HEK293T (cell line): Measurements from ENCODE around the gene CLEC16A.

Source experiments
- CTCF ChIA-PET: fragments of 350-600 bp; formaldehyde crosslinking; extraction: SDS; loops from one replicate; lab custom pipeline; 2021; ENCODE audit warnings: antibody characterized with exemption, inconsistent platforms; lab: Yijun Ruan, JAX
- POLR2A ChIA-PET: fragments of 350-600 bp; formaldehyde crosslinking; extraction: SDS; loops from one replicate; lab custom pipeline; 2020; ENCODE audit warnings: antibody characterized with exemption, inconsistent platforms; lab: Yijun Ruan, JAX
- DNase-seq: peaks from one replicate; pipeline ENCODE4 v3.0.0; 2012; ENCODE audit warnings: mixed read lengths; ENCODE audit errors: extremely low spot score
- ARNT ChIP-seq: fragments of 450-650 bp; IDR thresholded peaks from 2 replicates; pipeline ENCODE4 v1.6.1; 2017; ENCODE audit warnings: mild to moderate bottlenecking
- BHLHE40 ChIP-seq: fragments of 450-650 bp; IDR thresholded peaks from 2 replicates; pipeline ENCODE4 v1.6.1; 2016; ENCODE audit warnings: mild to moderate bottlenecking, moderate library complexity, borderline replicate concordance
- CTBP1 ChIP-seq: fragments of 450-650 bp; IDR thresholded peaks from 2 replicates; pipeline ENCODE4 v1.6.1; 2016; ENCODE audit warnings: borderline replicate concordance
- ELF4 ChIP-seq: fragments of 450-650 bp; IDR thresholded peaks from 2 replicates; pipeline ENCODE4 v1.6.1; 2017; ENCODE audit warnings: antibody characterized with exemption
- FOXA1 ChIP-seq: fragments of 450-650 bp; IDR thresholded peaks from 2 replicates; pipeline ENCODE4 v1.6.1; 2016; ENCODE audit warnings: mild to moderate bottlenecking
- FOXK2 ChIP-seq: fragments of 450-650 bp; IDR thresholded peaks from 2 replicates; pipeline ENCODE4 v1.6.1; 2016; ENCODE audit warnings: mild to moderate bottlenecking
- FOXM1 ChIP-seq: fragments of 450-650 bp; IDR thresholded peaks from 2 replicates; pipeline ENCODE4 v1.6.1; 2017; ENCODE audit warnings: mild to moderate bottlenecking, borderline replicate concordance
- HDGF ChIP-seq: fragments of 450-650 bp; IDR thresholded peaks from 2 replicates; pipeline ENCODE4 v1.6.1; 2017; ENCODE audit warnings: antibody characterized with exemption, borderline replicate concordance
- L3MBTL2 ChIP-seq: fragments of 450-650 bp; conservative IDR thresholded peaks from 2 replicates; pipeline ENCODE4 v1.6.1; 2016; ENCODE audit warnings: mild to moderate bottlenecking
- LEF1 ChIP-seq: fragments of 450-650 bp; IDR thresholded peaks from 2 replicates; pipeline ENCODE4 v1.6.1; 2017; ENCODE audit warnings: mild to moderate bottlenecking, borderline replicate concordance
- NFRKB ChIP-seq: fragments of 450-650 bp; IDR thresholded peaks from 2 replicates; pipeline ENCODE4 v1.6.1; 2016; ENCODE audit warnings: mild to moderate bottlenecking, moderate library complexity
- SP1 ChIP-seq: fragments of 450-650 bp; IDR thresholded peaks from 2 replicates; pipeline ENCODE4 v1.6.1; 2017
- SUZ12 ChIP-seq: fragments of 450-650 bp; IDR thresholded peaks from 2 replicates; pipeline ENCODE4 v1.6.1; 2016; ENCODE audit warnings: mild to moderate bottlenecking
- TARDBP ChIP-seq: fragments of 450-650 bp; IDR thresholded peaks from 2 replicates; pipeline ENCODE4 v1.6.1; 2016
- ZNF384 ChIP-seq: fragments of 450-650 bp; IDR thresholded peaks from 2 replicates; pipeline ENCODE4 v1.6.1; 2016
- TF ChIP-seq, protein P1 (sequence below): fragments of 450-650 bp; IDR thresholded peaks from 2 replicates; pipeline ENCODE4 v1.6.1; 2016

Gene CLEC16A

DNA sequence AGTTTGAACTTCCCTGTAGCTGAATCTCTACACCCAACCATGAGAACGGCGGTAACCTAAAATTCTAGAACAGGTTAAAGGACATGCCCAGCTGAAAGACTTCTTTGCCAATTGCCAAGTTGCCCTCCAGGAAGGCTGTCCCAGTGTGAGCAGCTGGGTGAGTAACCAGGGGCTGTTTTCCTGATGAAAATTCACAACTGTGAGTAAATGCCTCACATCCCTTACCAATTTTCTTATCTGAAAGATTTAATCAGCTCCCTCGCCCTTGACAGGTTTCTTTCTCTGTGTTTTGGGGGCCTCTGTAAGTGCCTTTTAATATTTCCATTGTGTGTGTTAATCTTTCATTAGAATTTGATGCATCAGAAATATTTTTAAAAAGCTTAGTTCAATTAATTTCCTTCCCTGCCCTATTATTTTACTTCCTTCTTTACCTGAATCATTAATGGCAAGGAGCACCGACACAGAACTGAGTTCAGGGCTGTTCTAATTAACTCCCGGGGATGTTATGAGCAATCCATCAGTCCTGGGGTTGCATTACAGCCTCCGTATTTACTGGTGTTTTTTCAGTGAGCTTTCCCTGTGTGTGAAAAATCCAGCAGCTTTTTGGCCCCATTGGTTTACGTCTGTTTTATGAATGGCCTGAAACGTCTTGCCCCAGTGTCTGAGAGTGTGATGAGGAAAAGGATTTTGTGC lies 152.9 kb downstream of the CLEC16A start:
- ChIA-PET CTCF (interaction anchor here (0.9 kb wide), 1 partner anchor 158 kb away, joined by 3 read pairs; the partner anchor contains the start of gene SOCS1), POLR2A (no interaction called here)
- DNase-seq, result no peak
- TF ChIP-seq HDGF (no peak), SUZ12 (no peak), ELF4 (no peak), TARDBP (no peak), NFRKB (no peak), FOXA1 (no peak), FOXK2 (no peak), SP1 (no peak), LEF1 (no peak)
- TF ChIP-seq, protein P1, sequence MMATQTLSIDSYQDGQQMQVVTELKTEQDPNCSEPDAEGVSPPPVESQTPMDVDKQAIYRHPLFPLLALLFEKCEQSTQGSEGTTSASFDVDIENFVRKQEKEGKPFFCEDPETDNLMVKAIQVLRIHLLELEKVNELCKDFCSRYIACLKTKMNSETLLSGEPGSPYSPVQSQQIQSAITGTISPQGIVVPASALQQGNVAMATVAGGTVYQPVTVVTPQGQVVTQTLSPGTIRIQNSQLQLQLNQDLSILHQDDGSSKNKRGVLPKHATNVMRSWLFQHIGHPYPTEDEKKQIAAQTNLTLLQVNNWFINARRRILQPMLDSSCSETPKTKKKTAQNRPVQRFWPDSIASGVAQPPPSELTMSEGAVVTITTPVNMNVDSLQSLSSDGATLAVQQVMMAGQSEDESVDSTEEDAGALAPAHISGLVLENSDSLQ, result no peak

DNA sequence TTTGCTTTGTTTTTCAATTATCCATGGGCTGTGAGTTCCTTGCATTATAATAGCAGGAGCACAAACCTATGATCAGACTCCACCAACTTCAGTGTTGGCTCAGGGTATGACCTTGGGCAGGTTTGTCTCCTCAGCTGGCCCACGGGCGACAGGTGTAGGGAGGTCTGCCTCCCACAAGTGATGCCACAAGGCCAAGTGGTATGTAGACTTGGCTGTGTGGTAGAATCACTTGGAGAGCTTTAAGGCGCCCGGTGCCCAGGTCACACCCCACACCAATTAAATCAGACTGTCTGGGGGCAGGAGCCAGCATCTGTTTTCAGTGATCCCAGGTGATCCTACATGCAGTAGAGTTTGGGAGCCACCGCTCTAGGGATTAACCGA lies 153.4 kb downstream of the CLEC16A start:
- no peak for DNase-seq
- CTCF ChIA-PET, result interaction anchor here (0.9 kb wide), 1 partner anchor 158 kb away, joined by 3 read pairs; the partner anchor contains the start of gene SOCS1
- POLR2A ChIA-PET, result no interaction called here
- TF ChIP-seq, protein P1, result no peak
- no peak for TF ChIP-seq HDGF
- TF ChIP-seq ARNT, result no peak
- TF ChIP-seq FOXA1, result no peak
- TF ChIP-seq FOXK2, result no peak
- TF ChIP-seq FOXM1, result no peak
- no peak for TF ChIP-seq ZNF384
- no peak for TF ChIP-seq SP1
- no peak for TF ChIP-seq BHLHE40
- TF ChIP-seq NFRKB, result no peak
- TF ChIP-seq LEF1, result no peak
- TF ChIP-seq L3MBTL2, result no peak
- TF ChIP-seq CTBP1, result no peak
- no peak for TF ChIP-seq TARDBP
- TF ChIP-seq ELF4, result no peak
- no peak for TF ChIP-seq SUZ12

DNA sequence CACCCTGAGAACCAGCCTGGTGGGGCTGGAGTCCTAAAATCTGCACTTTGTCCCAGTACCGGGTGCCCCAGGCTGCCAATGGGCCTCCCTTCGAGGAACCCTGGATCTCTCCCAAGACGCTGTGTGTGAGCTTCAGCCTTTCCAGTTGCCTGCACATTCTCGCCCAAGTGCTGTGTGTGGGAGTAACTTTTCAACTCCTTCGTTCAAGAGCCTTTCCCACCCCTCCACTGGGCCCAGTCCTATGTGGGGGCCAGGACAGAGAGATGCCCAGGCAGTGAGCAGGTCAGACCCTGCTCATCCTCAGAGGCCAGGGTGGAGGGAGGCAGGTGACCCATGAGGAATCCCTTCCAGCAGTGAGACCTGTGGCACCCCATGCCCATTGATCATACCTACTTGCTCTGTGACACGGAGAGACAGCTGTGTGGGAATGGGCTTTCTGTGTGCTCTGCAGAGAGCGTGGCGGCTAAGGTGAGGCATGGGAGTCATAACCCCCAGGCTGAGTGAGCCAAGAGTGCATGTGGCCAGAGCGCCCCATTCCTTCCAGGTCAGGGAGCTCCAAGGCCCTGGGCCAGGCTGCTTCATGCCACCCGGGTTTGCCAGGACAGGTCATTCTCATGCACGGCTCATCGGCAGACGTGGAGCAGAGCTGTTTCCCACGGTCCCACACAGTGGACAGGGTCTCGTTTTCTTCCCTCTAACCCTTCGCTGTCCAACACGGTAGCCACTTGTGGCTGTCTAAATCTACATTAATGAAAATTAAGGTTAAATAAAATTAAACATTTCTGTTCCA lies 154.4 kb downstream of the CLEC16A start:
- no peak for TF ChIP-seq FOXA1
- no peak for TF ChIP-seq BHLHE40
- no peak for TF ChIP-seq TARDBP
- no peak for TF ChIP-seq NFRKB
- TF ChIP-seq FOXK2, result no peak
- TF ChIP-seq L3MBTL2, result no peak
- CTCF ChIA-PET, result no interaction called here
- no peak for DNase-seq
- POLR2A ChIA-PET, result no interaction called here

DNA sequence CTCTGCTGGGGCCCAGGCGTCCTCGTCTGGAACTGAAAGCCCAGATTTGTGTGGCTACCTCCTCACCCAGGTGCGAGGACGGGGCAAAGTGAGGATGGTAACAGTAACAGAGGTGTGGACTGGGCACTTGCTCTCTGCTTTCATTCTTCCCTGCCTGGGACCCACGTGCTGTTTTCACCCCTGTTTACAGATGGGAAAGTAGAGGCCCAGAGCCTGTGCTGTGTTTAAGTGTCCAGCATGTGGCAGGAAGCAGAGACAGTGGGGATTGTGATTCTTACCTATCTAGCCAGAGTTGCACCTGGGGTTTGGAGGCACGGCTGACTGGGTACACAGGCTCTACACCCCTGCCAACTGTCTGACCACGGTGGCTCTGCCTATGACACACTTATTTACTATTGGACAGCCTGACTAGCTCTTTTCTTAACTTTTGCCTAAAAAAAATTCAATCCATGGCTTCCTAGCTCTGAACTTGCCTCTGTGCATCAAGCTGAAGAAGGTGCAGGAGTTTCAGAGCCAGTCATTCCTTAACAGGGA lies 155.4 kb downstream of the CLEC16A start:
- ChIA-PET CTCF (interaction anchor here (0.5 kb wide), 2 partner anchors 26 to 214 kb away, joined by 3 read pairs; no protein-coding TSS in a partner anchor), POLR2A (interaction anchor here (1.1 kb wide), 1 partner anchor 156 kb away, joined by 4 read pairs; the partner anchor contains the start of gene SOCS1)
- no peak for DNase-seq
- no peak for TF ChIP-seq TARDBP
- TF ChIP-seq HDGF, result no peak
- no peak for TF ChIP-seq LEF1
- TF ChIP-seq SUZ12, result no peak
- TF ChIP-seq CTBP1, result no peak
- TF ChIP-seq ELF4, result no peak
- TF ChIP-seq L3MBTL2, result no peak
- no peak for TF ChIP-seq FOXM1
- TF ChIP-seq SP1, result no peak
- TF ChIP-seq FOXA1, result no peak
- no peak for TF ChIP-seq ARNT
- no peak for TF ChIP-seq NFRKB
- no peak for TF ChIP-seq ZNF384
- TF ChIP-seq, protein P1, result no peak

DNA sequence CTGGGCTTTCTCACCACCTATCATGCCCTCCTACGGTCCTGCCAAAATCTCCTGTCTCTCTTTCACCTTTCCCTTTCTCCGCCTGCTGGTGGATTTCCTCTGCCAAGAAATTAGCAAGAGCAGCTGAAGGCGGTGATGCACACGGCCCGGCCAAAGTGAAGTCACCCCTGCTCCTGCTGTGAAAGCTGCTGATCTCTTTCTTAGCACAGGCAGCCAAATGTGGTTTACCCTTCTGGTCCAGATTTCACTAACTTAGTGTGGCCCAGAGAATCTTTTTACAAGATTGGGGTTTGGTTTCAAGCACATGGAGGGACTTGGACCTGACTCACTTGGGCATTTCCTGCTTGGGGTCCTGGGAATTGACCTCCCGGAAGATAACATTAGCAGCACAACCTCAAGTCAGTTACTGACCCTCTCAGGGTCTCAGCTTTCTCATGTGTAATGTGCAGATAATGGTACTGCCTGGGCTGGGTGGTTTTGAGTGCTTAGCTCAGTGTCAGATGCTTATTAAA lies 155.9 kb downstream of the CLEC16A start:
- DNase-seq, result peak; percentile 19
- TF ChIP-seq NFRKB (no peak), LEF1 (no peak), L3MBTL2 (no peak), SP1 (no peak), ELF4 (no peak), CTBP1 (no peak), ARNT (no peak), ZNF384 (no peak), FOXK2 (no peak), HDGF (no peak), SUZ12 (no peak), FOXM1 (no peak), TARDBP (no peak), FOXA1 (no peak), BHLHE40 (no peak)
- TF ChIP-seq, protein P1, result no peak
- ChIA-PET CTCF (interaction anchor here (0.5 to 0.8 kb wide), 3 partner anchors 26 to 213 kb away, joined by 3 read pairs; no protein-coding TSS in a partner anchor), POLR2A (interaction anchor here (1.1 kb wide), 1 partner anchor 156 kb away, joined by 4 read pairs; the partner anchor contains the start of gene SOCS1)
